ENCODE measurements around the gene OR8B12.
"Not testable (repeated sequence)": the region's sequence is repeated elsewhere in the genome, so short reads cannot be mapped to it uniquely, and the experiment has no call there.

OR8B12 gene

GRCh38 chr11:124519850-124520549 is 23.5 kb downstream of the OR8B12 start:
- DNase-seq: no peak

DNA sequence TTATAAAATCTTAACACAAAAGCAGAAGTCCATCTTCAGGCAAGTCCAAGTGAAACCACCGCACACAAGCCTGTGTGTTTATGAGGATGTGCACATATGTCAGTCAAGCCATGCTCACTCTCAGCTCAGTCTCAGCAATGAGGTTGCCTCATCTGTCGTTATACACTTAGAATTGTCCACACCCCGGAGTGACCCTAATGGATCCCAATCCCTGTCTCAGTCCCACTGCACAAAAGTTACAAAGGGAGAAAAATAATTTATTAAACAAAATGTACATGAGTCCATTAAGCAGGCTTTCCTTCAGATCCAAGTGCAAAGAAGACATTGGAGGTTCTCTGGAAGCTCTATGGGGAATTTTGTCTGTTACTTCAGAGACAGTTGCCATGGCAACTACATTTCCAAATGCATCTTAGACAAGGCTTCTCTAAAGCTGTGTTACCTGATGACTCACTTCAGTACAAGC is 24.4 kb downstream of the OR8B12 start:
- no peak for DNase-seq

- DNase-seq: no peak
These were observed 26.1 kb downstream of the OR8B12 start for GRCh38 chr11:124517314-124517713.

- not testable (repeated sequence) for DNase-seq
These were observed 28.8 kb downstream of the OR8B12 start for GRCh38 chr11:124514675-124515074.

DNA sequence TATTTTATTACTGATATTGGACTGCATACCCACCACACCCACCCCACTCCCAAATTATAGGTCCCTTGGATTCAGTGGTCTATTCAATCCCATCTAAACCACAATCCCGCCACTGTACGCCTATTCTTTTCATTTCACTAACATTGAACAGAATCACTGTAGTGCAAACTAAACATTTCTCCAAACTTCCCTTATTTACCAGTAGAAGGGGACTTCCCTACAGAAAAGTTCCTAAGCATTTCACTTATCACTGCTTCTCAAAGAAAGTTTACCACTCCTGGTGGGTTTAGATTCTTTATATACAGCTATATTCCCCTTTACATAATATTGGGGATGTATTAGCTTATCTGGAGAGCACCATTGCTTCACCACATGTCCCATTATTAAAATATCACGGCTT is 29.3 kb downstream of the OR8B12 start:
- DNase-seq: no peak

DNA sequence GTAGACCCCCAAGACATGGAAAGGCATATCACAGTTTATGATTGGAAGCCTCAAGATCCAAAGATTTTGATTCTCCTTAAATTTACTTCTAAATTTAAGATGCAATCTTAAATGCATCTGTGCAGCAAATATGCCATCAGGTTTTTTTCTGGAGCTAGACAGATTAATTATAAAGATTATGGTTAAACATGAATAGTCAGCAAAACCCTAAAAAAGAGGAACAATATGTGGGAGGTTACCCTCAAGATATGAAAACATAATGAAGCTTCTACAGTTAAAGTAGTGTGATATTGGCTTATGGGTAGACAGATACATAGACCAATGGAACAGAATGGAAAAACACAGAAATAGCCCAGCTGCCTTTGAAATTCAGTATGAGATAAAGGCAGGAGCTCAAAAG is 31.7 kb downstream of the OR8B12 start:
- no peak for DNase-seq

DNA sequence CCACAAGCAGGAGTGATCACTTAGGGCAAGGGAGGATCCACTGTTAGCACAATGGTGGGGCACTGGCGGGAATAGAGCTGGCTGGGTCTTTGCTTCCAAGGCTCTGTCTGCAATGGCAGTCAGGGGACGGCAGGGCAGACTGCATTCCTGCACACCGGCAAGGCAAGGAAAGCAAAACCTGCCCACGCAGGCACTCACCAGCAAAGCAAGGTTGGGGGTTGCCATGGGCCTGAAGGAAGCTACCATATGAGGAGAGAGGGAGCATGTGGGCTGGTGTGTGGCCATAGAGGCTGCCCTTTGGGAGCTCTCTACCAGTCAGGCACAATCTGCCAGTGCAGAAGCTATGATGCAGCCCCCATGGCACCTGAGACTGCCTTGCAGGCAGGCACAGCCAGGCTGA is 33.2 kb downstream of the OR8B12 start:
- no peak for DNase-seq

- DNase-seq: no peak
These were observed 43.7 kb downstream of the OR8B12 start for GRCh38 chr11:124499711-124500110.

- DNase-seq: no peak
These were observed 50.3 kb downstream of the OR8B12 start for GRCh38 chr11:124493016-124493655.
